Measurements from ENCODE around the gene STAT2. TPM values are rescaled to one million over a fixed set of nuclear protein-coding genes. Genes with fewer than 3 reads are reported as not detected.
"Not testable (repeated sequence)": the region's sequence is repeated elsewhere in the genome, so short reads cannot be mapped to it uniquely, and the experiment has no call there.

The STAT2 gene
- total and polyA plus RNA-seq, 8 donors = 133 to 194 (median 167) TPM

GRCh38 chr12:56324206-56324605 lies 35.7 kb downstream of the STAT2 start:
- no peaks in the 10 kb centered on the region for H3K4me1 ChIP-seq
- intact Hi-C loops (cut with DNase I) = no loop called here
- ATAC-seq = no peak
- H3K36me3 ChIP-seq = peaks cover 0 to 80% of the 10 kb centered on the region in 2 donors
- no peak overlapping the region for H3K4me3 ChIP-seq
- TF ChIP-seq, protein P1, sequence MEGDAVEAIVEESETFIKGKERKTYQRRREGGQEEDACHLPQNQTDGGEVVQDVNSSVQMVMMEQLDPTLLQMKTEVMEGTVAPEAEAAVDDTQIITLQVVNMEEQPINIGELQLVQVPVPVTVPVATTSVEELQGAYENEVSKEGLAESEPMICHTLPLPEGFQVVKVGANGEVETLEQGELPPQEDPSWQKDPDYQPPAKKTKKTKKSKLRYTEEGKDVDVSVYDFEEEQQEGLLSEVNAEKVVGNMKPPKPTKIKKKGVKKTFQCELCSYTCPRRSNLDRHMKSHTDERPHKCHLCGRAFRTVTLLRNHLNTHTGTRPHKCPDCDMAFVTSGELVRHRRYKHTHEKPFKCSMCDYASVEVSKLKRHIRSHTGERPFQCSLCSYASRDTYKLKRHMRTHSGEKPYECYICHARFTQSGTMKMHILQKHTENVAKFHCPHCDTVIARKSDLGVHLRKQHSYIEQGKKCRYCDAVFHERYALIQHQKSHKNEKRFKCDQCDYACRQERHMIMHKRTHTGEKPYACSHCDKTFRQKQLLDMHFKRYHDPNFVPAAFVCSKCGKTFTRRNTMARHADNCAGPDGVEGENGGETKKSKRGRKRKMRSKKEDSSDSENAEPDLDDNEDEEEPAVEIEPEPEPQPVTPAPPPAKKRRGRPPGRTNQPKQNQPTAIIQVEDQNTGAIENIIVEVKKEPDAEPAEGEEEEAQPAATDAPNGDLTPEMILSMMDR (IDR thresholded peaks at IDR 0.05) = no peak
- H3K27ac ChIP-seq = no peak overlapping the region
- H3K27me3 ChIP-seq = no peaks in the 10 kb centered on the region
- no peak for DNase-seq
- no peaks in the 10 kb centered on the region for H3K9me3 ChIP-seq

- intact Hi-C loops (cut with DNase I); H3K4me1 ChIP-seq; DNase-seq; ATAC-seq; H3K9me3 ChIP-seq; H3K27ac ChIP-seq; H3K4me3 ChIP-seq; H3K27me3 ChIP-seq: not testable (repeated sequence)
- H3K36me3 ChIP-seq = peaks cover 0 to 67% of the 10 kb centered on the region in 2 donors
These were observed 38.3 kb downstream of the STAT2 start for GRCh38 chr12:56321610-56322009.

GRCh38 chr12:56321027-56321426 lies 38.9 kb downstream of the STAT2 start:
- peak overlapping the region in 1 of 2 donors; percentile 13 for H3K27ac ChIP-seq
- H3K4me3 ChIP-seq = no peak overlapping the region
- ATAC-seq (no peak), DNase-seq (no peak)
- intact Hi-C loops (cut with DNase I) = no loop called here
- TF ChIP-seq, protein P1 (IDR thresholded peaks at IDR 0.05) = no peak
- no peaks in the 10 kb centered on the region for H3K27me3 ChIP-seq
- peaks cover 0 to 61% of the 10 kb centered on the region in 2 donors for H3K36me3 ChIP-seq
- no peaks in the 10 kb centered on the region for H3K9me3 ChIP-seq
- peaks cover 5% of the 10 kb centered on the region in 2 donors for H3K4me1 ChIP-seq

GRCh38 chr12:56317675-56318074 lies 42.2 kb downstream of the STAT2 start:
- Histone ChIP-seq H3K36me3 (peaks cover 0 to 44% of the 10 kb centered on the region in 2 donors), H3K4me1 (peaks cover 12 to 13% of the 10 kb centered on the region in 2 donors), H3K4me3 (no peak overlapping the region), H3K9me3 (no peaks in the 10 kb centered on the region), H3K27me3 (no peaks in the 10 kb centered on the region), H3K27ac (no peak overlapping the region)
- DNase-seq = no peak
- ATAC-seq = no peak
- TF ChIP-seq, protein P1 (IDR thresholded peaks at IDR 0.05) = no peak
- intact Hi-C loops (cut with DNase I) = no loop called here

DNA sequence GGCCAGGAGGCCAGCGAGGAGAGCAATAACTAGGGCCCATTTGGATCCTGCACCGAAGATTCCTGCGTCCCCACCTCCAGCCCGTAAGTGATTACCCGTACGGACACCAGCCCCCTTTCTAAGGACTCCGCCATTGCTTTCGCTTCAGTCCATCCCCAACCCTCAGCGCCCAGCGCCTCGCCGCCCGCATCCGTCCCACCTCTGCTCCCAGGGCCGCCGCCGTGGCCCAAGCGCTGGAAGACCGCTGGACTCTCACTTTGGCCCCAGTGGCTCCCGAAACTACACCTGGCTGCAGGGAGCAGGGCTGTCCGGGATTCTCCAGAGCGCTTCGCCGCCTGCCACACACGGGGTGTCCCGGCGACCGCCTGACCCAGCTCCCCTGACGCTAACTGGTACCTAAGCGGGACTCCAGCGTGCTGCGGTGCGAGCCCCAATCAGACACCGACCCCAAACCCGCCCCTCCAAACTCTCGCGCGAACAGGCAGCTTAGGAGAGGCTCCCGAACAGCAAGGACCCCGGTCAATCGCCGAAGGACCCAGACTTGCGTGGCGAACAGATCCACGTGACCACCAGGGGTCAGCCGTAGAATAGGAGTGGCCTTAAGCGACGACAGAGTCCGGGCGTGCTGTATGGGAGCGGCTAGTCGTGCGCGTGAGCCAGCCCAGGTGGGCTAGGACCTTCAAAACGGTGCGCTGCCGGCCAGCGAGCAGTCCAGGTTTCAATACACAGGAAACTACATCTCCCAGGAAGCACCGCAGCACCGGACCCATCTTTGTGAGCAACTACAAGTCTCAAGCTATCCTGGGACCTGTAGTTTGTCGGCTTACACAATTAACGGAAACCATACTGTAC lies 44.1 kb downstream of the STAT2 start, which contains the start of gene CNPY2:
Gene CNPY2, minus strand, starts transcription at position 367 of the 852 bp plus-strand sequence. CDS start 771 bp downstream, outside the sequence.
- peaks cover 12 to 13% of the 10 kb centered on the region in 2 donors for H3K4me1 ChIP-seq
- H3K9me3 ChIP-seq = no peaks in the 10 kb centered on the region
- peak; percentile 97 for DNase-seq
- intact Hi-C loops (cut with DNase I) = no loop called here
- H3K27me3 ChIP-seq = no peaks in the 10 kb centered on the region
- H3K4me3 ChIP-seq = peak within 1 kb of the TSS; percentile 83 to 91
- peak within 1 kb of the TSS; percentile 90 to 95 for H3K27ac ChIP-seq
- peaks cover 0 to 50% of the 10 kb centered on the region in 2 donors for H3K36me3 ChIP-seq
- TF ChIP-seq, protein P1 (IDR thresholded peaks at IDR 0.05) = peak in 1 of 2 donors; percentile 20
- ATAC-seq = peak; percentile 94

All from left lung (tissue), 10 donors.